CD4-positive, alpha-beta T cell treated with Interleukin-4 for 4 hours (primary cell): Measurements from ENCODE around the gene OMP.

Source experiments
- DNase-seq: peaks from one replicate; pipeline ENCODE4 v3.0.0-alpha.2; 2020

The OMP gene

GRCh38 chr11:77108436-77108835 is 5.8 kb downstream of the OMP start:
- DNase-seq = no peak

DNA sequence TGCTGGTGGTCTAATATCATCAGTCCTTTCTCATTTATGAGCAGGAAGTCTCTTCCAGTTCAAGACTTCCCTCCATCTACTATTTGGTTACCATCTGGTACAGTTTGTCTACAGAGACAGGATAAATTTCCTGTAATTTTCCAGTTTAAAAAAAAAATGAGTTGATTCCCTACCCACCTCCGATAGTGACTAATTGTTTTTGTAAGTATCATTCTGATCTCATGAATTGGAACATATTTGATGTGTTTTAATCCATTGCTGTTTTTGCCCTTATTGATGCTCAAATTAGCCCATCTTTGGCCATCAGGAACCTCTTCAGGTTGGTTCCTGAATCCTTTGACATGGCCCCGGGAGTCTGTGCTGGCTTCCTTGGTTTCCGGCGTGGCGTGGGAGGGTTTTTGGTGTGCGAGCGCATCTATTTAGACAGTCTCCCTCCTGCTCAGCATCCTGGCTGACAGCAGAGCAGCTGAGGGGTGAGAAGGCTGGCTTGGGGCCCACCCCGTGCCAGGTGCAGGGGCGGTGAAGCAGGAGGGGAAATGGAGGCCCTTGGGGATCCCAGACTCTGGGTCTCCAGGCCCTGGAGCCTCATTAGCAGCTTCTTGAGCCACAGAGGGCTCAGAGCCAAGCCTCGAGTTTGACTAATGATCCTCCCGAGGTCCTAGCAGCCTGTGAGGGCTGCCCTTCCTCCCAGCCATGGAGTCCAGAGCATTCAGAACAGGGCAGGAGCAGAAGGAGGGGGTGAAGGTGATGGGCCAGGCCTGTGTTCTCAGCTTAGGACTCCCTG is 6.8 kb downstream of the OMP start:
- DNase-seq = no peak

DNA sequence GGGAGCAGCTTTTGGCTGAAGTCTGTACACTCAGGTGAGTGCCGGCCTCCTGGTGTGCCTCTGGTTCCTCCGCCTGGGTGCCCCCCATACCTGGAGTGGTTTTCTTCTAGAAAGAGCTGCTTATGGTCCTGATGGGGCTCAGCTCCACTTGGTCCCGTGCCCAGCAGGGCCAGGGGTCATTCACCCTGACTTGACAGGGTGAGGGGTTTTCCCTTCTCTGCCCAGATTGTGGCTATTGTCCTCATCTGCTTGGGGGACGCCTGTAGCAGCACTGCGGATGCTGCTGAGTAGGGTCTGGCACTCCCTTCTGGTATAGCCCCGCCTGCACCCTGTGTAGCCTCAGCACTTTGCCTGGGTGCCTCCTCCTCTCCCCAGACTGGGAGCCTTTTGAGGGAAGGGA is 8.2 kb downstream of the OMP start:
- no peak for DNase-seq

DNA sequence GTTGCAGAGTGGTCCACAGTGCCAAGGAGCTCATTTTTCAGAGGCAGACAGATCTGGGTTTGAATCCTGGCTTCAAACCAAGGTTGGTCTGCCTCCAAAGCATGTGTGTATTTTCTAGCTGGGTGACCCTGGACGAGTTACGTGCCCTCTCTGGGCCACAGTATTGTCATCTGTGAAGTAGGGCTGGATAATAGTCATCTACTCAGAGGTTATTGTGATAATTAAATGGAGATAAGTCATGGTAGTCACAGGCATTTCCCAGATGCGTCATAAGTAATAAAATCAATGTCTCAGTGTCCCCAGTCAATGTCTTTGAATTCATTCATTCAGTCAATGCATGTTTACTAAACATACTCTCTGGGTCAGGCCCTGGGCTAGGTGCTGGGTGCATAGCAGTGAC is 8.6 kb downstream of the OMP start:
- DNase-seq = no peak

- DNase-seq = no peak
Observed at GRCh38 chr11:77111946-77112345, 9.3 kb downstream of the OMP start.

GRCh38 chr11:77112641-77113381 is 10.2 kb downstream of the OMP start:
- no peak for DNase-seq

DNA sequence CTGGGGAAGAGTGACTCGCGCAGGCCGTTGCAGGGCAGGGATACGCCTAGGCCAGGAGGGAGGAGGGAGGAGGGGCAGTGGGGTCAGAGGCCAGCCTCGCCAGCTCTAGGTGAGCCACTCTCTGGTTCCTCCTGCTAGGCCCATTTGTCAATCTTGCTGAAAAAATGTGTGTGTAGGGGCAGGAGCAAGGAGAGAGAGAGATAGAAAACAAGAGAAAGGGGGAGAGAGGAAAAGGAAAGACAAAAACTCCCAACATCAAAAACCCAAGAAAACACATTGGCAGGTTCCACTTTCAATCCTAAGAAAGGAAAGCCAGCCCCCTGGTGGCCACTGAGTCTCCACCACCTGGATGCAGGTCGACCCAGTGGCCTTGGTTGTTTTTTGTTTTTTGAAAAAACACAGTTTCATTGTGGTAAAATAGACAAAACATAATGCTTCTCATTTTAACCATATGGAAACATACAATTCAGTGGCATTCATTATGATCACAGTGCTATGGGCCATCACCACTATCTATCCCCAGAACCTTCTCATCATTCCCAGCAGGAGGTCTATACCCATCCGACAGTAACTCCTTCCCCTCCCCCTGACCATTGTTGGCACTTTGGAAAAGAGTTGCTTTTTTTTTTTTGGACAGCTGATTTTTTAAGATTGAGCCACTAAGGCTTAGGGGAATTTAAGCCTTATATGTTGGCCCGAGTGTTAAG is 10.9 kb downstream of the OMP start:
- DNase-seq = no peak

DNA sequence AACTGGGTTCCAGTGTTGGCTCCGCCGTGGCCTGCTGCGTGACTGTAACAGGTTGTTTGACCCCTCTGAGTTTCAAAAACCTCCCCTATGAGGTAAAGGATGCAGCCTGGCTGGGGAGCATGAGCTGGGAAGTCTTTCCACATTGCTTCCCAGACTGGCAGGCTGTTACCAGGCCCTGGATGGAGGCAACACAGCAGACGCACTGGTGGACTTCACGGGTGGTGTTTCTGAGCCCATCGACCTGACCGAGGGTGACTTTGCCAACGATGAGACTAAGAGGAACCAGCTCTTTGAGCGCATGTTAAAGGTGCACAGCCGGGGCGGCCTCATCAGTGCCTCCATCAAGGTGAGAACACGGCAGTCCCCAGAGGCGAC is 11.4 kb downstream of the OMP start:
- no peak for DNase-seq

DNA sequence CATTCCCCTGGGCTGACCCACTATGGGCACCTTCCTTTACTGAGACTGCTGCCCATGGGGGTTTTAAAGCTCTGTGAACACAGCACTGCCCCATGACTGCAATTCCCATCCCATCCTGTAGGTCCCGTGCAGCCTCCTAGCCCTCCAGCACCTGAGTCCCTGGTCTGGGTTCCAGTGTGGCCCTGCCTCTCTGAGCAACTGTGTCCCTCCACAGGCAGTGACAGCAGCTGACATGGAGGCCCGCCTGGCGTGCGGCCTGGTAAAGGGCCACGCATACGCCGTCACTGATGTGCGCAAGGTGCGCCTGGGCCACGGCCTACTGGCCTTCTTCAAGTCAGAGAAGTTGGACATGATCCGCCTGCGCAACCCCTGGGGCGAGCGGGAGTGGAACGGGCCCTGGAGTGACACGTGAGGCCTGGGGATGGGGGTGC is 12.6 kb downstream of the OMP start:
- no peak for DNase-seq

DNA sequence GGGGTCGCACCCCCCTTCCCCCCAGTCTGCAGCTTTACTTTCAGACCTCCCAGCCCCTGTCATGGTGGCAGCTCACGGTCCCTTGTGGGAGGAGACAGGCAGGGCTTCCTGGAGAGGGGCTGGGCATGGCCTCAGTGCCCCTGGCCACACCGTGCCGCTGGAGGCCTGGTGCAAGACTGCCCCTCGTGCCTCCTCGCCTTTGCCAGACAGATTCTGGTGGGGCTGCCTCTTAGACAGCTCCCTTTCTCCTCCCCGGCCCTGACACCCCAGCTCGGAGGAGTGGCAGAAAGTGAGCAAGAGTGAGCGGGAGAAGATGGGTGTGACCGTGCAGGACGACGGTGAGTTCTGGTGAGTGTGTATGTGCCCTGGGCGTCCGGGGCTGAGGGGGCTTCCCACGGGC is 13.3 kb downstream of the OMP start:
- no peak for DNase-seq

DNA sequence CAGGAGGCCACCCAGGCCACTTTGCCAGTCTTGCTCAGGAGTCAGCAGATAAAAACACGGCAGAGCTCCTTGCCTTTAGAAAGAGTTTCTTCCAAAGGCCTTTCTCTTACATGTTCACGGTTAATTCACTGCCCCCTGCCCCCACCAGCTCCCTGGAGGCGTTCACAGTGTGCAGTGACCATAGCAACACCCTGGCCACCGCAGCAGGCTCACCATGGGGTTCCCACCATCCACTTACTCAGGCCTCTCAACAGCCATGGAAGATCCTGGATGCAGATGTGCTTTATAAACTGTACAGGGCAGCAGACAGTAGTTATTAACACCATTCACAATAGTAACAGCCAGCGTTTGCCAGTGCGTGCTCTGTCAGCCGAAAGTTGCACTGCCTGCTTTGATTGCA is 14.9 kb downstream of the OMP start:
- DNase-seq = no peak

DNA sequence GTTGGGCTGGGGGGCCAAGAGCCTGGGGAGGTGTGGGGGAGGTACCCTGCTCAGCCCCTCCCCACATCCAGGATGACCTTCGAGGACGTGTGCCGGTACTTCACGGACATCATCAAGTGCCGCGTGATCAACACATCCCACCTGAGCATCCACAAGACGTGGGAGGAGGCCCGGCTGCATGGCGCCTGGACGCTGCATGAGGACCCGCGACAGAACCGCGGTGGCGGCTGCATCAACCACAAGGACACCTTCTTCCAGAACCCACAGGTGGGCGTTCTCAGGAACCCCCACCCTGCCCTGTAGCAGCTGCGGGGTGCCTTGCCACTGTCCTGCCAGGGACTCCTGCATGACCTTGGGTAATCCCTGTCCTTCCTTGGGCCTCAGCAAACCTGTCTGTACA is 15.4 kb downstream of the OMP start:
- no peak for DNase-seq

DNA sequence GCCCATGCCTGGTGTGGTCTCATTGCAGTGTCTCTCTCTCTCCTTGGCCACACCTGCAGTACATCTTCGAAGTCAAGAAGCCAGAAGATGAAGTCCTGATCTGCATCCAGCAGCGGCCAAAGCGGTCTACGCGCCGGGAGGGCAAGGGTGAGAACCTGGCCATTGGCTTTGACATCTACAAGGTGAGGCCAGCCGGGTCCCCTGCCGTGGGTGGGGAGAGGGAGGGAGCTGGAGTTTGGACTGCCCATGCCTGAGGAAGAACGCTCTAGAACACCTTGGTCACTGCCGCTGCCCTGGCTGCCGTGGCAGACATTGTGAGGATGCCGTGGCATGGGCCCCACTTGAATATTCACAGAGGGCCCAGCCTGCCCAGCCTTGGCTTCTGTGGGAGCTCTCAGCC is 16.3 kb downstream of the OMP start:
- DNase-seq = no peak

DNA sequence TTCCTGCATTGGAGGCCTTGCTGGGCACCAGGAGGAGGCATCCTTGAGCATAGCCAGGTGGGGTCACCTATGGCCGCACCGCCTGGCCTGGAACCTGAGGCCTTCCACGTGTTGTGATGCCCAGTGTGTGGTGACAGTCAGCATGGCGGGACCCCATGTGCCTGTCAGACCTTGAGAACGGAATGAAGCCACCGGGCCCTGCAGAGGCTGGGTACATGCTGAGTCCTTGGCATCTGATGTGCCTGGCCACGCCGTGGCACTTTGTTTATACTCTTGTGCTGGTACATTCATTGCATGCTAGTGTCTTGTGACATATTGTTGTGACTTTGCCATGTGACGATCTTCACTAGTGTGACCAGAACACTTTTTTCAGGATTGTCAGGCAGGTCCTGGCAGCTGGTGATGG is 16.9 kb downstream of the OMP start:
- no peak for DNase-seq

- no peak for DNase-seq
Observed at GRCh38 chr11:77120571-77120970, 17.9 kb downstream of the OMP start.

DNA sequence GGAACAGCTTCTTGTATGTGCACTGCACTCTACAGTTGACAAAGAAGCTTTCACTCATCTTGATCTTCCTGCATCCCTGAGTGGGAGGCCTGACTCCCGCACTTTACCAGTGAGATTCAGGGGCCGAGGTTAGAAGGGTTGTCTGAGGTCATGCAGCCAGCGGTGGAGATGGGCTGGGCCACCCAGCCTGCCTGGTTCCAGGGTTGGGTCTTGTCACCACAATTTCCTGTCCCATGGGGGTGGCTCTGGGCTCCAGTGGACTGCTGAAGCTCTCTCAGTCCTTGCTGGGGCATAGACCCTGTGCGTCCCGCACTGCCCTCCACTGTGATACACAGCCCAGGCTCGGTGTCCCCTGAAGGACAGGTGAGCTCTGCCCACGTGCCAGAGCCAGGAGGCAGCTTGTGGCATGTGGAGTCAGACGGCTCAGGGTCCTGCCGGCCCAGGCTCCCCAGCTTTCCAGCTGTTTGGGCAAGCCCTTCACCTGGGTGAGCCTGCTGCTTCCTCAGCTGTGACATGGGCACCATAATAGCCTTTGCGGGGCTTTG is 18.5 kb downstream of the OMP start:
- DNase-seq = no peak

GRCh38 chr11:77121876-77122575 is 19.4 kb downstream of the OMP start:
- no peak for DNase-seq

- DNase-seq = no peak
Observed at GRCh38 chr11:77122576-77123212, 20.1 kb downstream of the OMP start.

DNA sequence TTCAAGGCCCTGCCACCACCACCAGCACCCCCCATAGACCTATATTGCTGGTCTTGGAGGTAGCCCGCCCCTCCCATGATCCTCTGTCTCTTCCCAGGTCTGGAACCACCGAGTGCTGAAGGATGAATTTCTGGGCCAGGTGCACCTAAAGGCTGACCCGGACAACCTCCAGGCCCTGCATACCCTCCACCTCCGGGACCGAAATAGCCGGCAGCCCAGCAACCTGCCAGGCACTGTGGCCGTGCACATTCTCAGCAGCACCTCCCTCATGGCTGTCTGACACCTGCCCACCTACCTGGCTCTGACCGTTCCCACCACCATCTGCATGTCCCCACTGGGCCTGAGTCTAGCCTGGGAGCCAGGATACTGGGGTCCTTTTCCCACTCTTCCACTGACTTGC is 21.0 kb downstream of the OMP start:
- DNase-seq = no peak

DNA sequence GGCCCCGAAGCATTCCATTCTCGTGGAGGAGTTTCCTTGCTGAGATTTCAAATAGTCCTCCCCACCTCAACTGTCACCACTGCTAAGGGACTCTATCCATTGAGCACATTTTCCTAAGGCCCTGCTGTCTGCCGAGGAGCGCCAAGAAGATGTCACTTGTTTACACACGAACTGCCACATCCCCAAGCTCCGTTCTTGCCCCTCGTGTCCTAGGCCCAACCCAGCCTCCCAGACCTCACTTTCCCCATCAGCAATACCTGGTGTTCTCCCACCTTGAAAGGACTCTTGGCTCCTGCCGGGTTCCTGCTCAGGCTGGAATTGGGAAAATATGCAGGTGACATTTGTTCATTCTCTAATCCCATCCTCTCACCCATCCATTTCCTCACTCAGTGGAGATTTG is 21.4 kb downstream of the OMP start:
- DNase-seq = no peak

DNA sequence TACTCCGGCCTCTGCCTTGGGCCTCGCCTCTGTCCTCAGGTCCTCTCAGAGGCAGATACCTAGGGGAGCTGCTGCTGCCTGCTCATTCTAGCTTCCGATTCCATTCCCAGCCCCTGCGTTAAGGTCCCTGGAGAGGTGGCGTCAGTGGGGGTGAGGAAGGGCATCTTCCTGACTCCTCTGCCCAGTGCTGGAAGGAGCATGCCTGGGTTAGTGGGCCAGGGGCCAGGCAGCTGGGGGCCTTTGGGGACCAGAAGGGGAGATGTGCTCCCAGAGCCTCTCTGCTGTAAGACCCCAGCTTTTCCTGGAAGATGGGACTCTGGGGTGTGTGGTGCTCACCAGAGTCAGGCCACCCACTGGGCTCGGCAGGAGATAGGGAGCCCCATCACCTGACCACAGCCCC is 21.8 kb downstream of the OMP start:
- DNase-seq = no peak

DNA sequence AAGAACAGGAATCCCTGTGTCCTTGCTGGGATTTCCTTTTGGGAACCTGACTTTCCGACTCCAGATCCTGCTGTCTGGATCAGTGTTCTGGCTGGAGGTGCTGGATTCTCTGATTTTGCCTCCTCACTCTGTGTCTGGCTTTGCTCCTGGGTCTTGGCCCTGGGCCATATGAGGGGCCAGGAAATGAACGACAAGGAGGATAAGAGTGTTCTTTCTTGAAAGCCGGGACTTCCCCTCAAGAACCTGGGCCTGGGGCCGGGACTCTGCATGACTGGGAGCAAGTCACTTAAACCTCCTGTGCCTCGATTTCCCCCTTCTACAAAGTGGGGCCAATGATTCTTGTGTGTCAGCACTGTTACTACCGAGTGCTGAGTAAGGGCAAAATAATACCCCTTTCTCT is 22.6 kb downstream of the OMP start:
- no peak for DNase-seq

GRCh38 chr11:77125695-77126094 is 23.1 kb downstream of the OMP start:
- DNase-seq = no peak
